CMK (cell line): Measurements from ENCODE around the gene COL8A1.

Source experiments
- DNase-seq: peaks from one replicate; pipeline ENCODE4 v3.0.0-alpha.2; 2010; ENCODE audit warnings: low read depth

Gene COL8A1

DNA sequence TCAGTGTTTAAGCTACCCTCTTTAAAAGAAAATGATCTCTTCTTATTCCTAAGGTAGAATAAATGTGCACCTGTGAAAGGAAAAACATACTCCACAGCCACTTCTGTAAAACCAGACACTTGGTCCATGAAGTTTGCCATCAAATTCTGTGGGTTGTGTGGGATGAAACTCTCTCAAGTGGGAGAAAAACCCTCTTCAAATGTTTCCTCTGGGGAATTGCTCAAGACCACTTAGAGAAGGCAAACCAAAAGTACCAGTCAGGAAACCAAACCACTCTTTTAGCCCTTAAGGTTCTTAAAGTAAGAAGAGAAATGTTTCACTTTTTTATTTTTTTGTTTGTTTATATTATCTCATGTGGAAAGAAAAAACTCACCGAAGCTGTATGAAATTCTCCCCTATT lies 1.2 kb downstream of the COL8A1 start:
- no peak for DNase-seq

DNA sequence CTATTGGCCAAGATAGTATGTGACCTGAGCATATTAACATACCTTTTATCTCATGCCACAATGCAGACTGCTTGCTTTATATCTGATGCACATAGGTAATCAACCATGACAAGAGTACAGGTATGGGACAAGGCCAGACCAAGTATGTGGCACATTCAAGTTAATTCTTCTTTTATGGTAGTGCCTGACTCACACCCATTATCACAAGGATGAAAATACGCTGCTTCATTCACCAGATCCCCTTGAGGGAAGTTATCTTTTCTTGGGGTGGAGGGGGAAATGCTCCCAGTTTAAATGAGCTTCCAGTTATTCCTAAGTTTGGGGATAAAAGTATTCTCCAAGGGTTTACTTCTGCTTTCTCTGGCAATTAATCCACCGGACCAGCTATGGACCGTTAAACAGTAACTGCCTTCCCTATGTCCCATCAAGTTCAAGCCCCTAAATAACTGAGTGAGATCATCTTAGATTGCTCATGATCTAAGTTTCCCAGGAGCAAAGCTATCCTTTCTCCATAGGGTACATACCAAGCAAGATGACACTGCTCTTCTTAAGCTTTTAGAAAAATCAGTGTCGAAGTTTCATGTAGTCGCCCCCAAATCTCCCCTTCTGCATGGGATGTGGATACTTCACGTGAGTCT lies 1.9 kb downstream of the COL8A1 start:
- no peak for DNase-seq

- no peak for DNase-seq
Observed at GRCh38 chr3:99641480-99641879, 3.1 kb downstream of the COL8A1 start.

- no peak for DNase-seq
Observed at GRCh38 chr3:99641982-99642381, 3.6 kb downstream of the COL8A1 start.

DNA sequence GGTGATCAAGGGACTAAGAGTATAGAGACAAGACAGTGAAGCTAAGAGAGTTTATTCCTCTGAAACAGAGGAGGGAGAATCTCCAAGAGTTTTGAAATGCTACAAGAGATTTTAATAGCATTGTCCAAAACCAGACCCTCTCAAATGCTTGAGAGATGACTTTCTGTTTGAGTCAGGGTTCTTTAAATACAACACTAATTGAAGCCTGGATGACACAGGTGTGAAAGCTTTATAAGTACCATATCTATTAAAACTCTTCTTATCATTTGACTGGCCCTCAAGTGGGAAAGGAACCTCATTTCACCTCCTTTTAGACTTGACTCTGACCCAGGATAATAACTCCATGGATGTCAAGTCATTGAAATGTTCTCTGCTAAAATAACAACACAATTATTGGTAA lies 5.6 kb downstream of the COL8A1 start:
- no peak for DNase-seq

- DNase-seq = no peak
Observed at GRCh38 chr3:99644746-99645145, 6.4 kb downstream of the COL8A1 start.

GRCh38 chr3:99645277-99646106 lies 7.1 kb downstream of the COL8A1 start:
- no peak for DNase-seq

DNA sequence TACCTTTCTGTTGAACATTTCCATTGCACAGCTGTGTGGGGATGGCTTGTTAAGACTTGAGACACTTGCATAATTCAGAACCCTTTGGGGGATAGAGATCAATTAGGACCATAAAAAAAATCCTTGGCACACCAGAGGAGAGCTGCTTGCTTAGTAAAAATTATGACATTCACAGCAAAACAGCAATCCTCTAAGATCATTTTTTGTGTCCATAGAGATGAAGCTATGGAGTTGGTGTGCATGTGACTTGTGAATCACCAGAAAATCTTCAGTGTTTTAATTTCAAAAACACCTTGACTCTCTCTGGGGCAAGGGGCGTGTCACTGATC lies 7.7 kb downstream of the COL8A1 start:
- DNase-seq = no peak

- DNase-seq = no peak
Observed at GRCh38 chr3:99647081-99647480, 8.7 kb downstream of the COL8A1 start.

- no peak for DNase-seq
Observed at GRCh38 chr3:99648101-99648500, 9.7 kb downstream of the COL8A1 start.

DNA sequence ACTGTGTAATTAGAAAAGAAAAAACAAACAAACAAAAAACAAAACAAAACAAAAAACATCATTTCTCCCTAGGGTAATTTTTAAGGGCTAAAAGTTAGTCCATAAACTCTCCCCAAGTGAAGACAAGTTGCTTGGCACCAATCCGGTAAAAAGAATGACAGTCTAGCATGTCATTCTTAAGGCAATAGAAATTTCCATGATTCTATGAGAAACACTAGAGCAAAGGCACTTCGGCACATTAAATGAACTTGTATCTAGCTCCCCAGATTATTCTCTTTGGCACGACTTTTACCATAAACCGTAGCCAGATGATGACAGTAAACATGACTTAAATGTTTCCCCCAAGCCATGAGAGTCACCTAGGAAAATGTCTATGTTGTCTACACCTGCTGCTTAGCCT lies 10.1 kb downstream of the COL8A1 start:
- DNase-seq = no peak

DNA sequence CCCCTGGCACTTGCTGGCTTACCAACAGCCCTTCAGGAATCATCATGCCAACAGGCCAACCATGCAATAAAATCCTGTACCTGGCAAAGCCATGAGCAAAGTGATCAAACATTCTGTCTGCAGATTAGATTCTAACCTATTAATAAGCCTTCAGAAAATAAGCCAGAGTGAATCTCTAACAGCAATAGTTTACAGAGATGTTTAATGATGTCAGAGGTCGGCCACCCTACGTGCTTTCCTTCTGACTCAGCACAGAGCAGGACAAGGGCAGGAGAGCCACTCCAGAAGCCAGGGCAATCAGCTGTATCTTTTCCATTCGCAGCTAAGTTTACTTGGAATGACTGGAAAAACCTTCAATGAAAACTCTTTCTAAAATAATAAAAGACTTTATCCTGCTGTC lies 13.1 kb downstream of the COL8A1 start:
- no peak for DNase-seq

- DNase-seq = no peak
Observed at GRCh38 chr3:99656624-99657023, 18.2 kb downstream of the COL8A1 start.

GRCh38 chr3:99658274-99658673 lies 19.9 kb downstream of the COL8A1 start:
- no peak for DNase-seq

DNA sequence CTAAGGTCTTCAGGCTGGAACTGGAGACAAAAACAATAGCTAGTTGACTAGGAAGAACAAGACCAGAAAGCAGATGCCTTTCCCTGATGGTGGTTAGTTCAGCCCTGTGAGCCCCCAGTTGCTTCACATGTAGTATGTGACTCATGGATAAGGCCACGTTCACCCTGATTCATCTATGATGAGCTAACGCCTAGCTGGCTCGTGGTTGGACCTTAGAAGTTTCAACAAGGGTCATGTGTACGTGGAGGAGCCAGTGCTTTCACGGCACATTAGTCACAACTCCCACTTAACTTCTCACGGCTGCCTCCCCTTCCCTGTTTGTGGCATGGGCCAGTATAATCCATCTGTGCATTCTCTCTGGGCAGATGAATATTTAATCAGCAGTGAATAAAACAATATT lies 20.6 kb downstream of the COL8A1 start:
- no peak for DNase-seq

DNA sequence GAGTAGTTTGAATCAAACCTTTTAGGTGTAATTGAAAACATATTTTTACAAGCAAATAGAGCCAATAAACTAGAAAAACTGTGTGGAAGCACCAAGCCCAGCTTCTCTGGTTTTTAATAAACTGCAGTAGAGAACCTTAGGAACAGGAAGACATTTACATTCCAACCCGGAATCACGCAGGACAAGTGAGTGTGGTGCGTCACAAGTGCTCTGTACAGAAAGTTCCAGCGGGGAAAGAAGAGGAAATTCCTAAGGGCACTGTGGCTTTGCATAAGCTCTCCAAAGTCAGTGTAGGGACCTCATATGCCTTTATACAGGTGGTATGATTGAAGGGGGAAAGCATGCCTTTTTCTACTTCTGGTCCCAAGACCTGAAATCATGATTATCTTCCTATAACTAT lies 21.6 kb downstream of the COL8A1 start:
- no peak for DNase-seq

- DNase-seq = no peak
Observed at GRCh38 chr3:99662838-99663570, 24.6 kb downstream of the COL8A1 start.

DNA sequence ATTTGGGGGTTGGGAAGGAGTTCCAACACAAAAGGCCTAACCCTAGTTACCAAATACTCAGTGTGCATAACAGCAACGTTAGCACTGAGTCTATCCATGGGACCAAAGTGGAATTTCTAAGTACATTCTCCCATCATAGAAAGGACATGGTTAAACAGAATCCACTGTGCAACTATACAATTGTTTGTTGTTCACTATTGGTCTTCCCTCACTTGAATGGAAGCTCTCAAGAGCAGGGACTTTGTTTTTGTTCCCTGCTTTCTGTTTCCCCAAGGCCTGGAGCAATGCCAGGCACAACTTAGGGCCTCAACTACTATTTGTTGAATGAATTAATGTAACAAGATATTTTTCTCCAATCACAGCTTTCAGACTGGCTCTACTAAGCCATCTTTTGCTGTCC lies 25.6 kb downstream of the COL8A1 start:
- DNase-seq = no peak

DNA sequence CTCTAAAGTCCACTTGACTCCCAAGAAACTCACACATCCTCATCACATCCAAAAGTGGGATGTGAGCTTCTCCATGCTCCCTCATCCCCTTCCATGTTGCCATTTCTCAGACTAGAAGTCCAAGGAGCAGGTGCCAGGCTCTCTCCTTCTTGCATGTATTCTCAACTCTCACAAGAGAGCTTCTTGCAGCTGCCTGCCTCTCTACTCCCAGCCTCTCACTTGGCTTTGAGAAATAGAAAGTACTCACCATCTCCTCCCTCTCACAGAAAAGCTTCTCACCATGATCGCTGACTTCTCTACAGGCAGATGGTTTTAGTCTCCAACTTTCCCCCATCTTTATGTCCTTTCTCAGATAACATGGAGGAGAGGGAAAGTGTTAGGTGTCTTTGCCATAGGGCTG lies 26.6 kb downstream of the COL8A1 start:
- no peak for DNase-seq

DNA sequence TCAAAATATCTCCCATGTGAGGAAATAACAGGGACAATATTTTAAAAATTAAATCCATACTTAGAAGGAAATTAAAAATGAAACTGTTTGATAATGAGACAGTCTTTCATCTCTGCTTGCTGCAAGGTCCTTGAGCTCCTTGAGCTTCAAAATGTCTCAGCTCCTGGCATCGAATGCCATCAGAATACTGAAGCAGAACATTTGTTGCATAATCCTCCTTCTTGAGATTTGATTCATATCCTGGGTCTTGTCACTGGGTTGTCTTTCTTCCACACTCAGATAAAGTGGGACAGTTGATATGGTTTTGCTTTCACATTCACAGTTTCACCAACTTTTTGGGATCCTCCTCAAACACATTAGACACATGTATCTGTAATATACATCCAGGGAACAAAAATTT lies 27.8 kb downstream of the COL8A1 start:
- no peak for DNase-seq

GRCh38 chr3:99668044-99668443 lies 29.6 kb downstream of the COL8A1 start:
- no peak for DNase-seq

DNA sequence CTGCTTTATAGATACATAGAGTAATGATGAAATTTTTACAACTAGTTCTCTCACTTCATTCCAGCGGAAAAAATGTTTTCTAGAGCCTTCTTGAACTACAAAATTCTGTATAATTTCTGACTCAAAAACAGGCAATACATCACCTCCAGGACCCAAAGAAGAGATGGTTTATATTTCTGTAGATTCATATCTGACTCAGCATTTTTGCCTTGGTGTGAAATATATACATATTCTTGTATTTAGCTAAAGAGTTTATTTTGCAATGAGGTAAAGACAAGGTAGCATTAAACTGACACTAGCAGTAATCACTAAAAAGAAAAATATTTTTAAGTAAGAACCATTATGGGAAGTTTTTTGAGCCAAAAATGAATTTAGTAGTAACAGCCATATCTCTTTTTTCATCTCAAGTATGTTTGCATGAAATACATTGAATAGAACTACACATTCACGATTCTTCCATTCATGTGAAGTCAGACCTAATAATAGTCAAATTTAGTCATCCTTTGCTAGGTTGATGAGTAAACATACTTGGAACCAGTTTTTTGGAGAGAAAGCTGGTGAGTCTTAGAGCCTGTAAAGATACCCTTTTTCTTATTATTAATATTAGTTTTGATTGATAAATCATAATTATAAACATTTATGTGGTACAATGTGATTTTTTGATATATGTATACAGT lies 31.6 kb downstream of the COL8A1 start:
- no peak for DNase-seq

- no peak for DNase-seq
Observed at GRCh38 chr3:99670556-99670950, 32.2 kb downstream of the COL8A1 start.
